Stimulated activated CD8-positive, alpha-beta memory T cell treated with anti-CD3 and anti-CD28 coated beads, Interleukin-7, amount 100 ng/mL, for 1 hour (primary cell): ENCODE data around the gene DENND1A.

ENCODE experiments used
- DNase-seq, 2 donors: peaks; one replicate each; pipeline ENCODE4 v3.0.0-alpha.2; 2020; ENCODE audit warnings: low read depth in 2 of 2

Gene DENND1A

DNA sequence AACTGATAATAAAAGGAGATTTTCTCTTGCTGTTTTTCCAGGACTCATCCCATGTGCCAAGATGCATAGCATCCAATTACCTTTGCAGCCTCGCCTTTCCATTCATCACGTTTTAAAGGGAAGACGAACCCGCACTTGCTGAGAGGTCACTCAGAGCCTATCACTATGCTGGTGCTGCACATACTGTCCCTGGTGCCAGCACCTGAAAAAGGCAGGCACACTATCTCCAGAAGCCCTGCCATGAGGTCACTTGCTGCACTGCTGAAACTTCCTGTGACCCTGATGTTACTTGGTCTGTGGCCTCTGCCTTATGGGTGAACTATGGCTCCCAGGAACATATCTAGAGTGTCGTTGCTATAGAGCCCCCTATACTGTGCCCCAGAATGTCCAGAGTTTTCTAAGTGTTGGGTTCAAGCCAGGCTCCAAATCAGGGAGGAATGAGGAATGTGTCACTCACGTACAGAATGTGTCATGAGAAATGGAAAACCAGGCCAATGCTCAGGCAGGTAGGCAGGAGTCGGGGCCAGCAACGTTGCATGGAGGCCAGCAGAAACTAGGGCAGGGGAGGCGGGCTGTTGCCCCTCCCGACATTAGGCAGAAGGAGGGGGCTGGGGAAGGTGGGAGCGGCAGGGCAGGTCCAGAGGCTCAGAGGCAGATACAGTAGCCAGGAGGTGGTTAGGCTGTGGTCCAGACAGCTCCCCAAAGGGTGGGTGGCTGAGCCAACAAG lies 311.8 kb downstream of the DENND1A start:
- no peak for DNase-seq

DNA sequence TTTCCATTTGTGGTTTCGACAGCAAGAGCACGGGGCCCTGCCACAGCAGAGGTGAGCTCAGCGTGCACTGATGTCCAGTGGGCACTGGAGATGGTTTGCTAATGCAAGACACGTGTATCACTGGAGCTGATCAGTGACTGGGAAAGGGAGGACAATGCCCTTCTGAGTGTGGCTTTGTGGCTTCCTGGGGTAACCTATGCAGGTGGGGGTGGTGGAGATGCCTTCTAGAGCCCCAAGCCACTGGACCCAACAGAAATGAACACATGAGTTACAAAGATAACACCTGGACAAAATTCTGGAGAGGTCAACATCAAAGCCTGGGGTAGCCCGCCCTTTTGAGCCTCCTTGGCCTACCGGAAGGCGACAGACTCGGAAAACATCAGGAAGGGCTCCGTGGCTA lies 312.6 kb downstream of the DENND1A start:
- DNase-seq = no peak

DNA sequence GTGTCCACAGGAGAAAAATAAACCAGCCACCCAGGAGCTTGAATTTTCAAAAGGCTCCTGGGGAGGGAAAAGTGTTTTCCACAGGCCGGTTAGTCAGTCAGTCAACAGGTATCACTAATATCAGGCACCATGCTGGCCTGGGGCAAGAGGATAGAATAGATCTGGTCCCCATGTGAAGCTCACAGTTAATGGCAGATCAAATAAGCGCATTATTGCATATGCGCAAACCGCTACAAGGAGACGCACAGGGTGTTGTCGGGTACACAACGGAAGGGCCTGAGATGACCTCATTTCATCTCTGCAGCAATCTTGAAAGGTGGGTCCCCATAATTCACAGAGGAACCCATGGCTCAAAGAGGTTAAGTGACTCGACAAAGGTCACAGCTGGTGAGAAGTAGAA lies 313.2 kb downstream of the DENND1A start:
- DNase-seq = no peak

DNA sequence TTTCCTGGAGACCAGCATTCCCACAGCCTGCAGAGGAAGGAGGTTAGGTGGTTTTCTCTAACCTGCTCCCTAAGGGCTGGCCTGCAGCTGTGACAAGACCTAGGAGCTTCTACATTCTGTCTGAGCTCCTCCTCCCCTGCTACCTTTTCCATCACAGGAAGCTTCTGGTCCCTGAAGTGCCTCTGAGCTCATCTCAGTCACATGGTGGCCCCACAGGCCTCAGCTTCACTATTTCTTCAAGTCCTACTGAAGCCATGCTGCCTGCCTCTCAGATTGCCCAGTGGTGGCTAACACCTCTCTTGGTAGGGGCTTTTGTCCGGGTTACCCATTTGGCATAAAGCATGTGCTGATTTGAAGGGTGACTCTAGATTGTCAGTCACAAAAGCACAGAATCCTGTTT lies 314.5 kb downstream of the DENND1A start:
- no peak for DNase-seq

DNA sequence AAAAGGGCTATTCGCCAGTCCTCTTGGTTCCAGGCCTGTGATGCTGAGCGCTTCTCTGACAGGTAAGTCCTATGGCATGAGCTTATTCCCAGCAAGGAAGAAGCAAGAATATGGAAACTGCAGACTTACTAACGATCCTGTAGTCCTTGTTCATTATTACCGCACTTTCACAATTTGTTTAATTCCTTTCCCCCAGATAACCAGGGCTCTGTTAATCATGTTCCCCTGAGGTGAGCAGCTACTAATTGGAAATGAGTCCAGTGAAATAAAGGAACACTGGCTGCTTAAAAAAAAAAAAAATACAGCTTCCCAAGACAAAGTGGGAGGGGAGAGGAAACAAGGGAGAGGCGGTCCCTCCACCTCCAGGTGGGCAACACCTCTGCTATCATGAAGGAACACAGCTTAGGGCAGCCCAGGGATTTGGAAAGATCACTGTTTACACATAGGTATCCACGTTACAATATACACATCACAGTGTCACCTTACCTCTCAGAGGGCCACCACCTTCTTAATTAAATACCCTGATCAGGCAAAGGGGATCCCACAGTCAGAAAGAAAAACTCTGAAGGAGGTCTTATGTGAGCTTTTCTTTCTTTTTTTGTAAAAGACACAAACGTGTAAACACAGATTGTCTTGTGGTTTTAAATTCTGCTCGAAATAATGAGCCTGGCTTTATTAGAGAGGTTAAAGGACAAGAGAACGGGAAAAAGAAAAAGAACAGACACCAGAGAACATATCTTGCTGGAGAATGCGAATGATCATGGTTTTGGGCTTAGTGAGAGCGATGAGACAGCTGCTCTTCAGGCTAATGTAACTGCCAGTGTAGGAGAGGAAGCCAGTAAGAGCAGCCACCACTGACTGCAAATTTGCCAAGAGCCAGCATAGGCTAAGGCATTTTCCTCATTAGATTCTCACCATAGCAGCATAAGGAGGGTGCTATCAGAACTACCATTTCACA lies 315.3 kb downstream of the DENND1A start:
- DNase-seq = no peak

DNA sequence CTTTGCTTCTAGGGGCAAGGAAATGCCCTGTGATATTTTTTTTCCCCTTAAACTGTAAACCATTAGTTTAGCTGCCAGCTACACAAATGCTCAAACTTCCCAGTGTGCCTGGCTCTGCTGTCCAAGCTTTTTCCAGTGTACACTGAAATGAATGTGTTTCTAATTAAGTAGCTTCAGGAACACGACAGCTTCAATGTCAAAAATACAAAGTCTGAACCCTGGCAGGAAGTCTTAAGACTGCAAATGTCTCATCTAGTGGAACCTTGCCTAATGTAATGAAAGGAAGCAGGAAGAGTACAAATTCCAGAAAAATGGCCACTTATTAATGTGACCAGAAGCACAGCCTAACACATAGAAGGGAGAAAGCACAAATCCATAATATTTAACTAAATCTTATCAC lies 318.7 kb downstream of the DENND1A start:
- no peak for DNase-seq

DNA sequence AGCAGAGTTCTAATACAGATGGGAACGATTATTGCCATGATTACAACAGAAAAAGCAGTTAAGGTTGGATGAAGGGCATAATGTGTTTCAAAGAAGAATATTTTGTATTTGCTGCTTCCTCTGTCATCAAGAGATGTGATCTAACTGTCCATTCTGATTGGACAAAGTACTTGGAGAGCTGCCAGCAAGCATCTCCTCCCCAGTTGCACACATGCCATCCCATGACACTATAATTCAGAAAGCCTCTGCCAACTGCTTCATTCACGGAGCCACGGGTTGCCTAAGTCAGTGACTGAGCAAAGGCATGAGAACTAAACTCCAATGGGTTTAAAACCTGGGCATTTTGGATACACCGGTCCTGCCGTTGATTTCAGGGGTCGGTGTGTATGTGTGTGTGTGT lies 320.1 kb downstream of the DENND1A start:
- no peak for DNase-seq

DNA sequence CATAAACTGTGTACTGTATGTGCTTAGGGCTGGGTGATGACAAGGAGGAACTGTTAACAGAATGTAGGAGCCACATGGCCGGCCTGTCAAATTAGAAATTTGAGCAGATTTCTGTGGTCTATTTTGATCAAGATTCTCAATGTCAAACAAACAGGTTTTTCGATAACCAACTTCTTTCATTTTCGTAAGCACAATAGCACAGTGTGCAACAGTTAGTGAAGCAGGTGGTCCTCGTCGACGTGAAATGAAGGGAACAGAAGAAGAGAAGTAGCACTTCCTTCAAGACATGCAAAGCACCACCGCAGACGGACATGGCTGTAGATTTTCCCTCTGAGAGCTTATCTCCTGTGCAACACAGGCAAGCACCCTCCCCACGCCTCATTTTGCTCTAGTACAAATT lies 321.8 kb downstream of the DENND1A start:
- DNase-seq = no peak

DNA sequence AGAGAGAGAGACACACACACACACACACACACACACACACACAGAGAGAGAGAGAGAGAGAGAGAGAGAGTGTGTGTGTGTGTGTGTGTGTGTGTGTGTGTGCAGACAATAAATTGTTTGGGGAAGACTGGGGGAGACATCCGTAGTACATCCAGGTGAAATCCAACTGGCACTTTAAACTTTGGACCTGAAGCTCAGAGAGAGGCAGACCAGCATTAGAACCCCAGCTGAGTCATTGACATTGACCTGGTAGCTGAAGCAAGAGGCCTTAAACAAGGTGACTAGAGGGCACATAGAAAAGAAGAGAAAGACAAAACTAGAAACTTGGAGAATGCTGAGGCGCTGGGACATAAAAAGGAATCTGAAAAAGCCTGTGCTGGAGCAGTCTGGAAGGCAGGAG lies 322.4 kb downstream of the DENND1A start:
- DNase-seq = no peak

DNA sequence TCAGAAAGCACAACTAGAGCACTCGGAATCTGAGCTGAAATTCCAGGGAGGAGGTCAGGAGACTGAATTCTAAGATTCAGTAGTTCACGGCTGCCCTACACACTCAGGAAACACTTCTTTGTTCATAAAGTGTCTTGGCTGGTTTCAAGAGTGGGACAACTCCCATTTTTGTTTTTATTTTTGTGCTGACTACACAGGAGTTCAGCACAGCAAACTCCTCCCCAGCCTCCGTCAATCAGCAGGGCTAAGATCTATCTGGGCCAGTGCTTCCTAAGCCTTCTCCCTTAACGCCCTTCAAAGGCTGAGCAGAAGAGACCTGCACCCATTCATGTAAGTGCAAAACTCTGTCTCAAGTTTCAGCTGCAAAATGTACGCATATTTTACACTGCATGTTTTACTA lies 323.8 kb downstream of the DENND1A start:
- DNase-seq = no peak

DNA sequence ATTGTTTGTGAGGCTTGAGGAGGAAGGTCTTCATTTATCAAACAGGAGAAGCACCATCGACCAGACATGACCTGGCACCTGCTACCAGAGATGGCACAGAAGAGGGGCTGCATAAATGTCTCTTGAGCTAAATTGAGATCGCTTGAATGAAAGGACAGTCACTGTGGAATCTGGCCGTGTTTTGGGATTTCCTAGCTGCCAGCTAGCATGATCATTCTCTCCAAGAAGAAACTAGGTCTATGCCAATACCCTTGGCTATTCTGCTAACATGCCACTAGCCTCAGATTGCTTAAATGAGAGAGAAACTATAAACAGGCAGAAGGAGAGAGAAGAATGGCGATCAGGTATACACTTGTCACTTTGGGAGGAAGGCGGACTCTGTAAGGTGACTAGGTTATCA lies 324.6 kb downstream of the DENND1A start:
- no peak for DNase-seq

DNA sequence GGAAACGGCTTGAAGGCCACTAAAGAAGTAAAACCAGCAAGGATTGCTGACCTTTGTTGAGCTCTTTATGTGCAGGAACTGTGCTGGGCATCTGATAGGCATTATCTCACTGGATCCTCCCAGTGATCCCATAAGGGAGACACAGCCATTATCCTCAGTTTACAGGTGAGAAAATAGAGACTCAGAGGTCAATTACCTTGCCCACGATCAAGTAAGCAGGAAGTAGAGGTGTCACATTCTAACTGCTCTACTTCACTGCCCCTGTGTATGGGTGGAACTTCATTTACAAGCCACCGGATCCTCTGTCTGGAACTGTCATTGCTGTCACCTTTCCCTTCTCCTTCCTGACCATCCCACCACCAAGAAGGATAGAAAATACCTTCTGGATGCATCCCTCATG lies 325.1 kb downstream of the DENND1A start:
- DNase-seq = no peak

DNA sequence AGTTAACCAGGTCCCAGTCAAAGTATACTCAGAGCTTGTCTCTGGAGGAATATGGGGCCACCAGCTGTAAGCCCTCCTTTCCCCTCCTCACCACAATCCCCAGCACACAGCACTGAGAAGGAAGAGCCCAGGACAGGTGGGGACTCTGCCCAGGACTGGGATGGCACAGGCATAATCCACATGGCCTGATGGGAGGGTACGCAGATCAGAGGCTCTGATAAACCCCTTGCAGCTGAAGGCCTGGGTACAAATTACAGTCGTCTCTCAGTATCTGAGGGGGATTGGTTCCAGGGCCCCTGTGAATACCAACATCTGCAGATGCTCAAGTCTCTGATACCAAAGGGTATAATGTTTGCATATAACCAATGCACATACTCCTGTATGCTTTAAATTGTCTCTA lies 328.1 kb downstream of the DENND1A start:
- DNase-seq = no peak

DNA sequence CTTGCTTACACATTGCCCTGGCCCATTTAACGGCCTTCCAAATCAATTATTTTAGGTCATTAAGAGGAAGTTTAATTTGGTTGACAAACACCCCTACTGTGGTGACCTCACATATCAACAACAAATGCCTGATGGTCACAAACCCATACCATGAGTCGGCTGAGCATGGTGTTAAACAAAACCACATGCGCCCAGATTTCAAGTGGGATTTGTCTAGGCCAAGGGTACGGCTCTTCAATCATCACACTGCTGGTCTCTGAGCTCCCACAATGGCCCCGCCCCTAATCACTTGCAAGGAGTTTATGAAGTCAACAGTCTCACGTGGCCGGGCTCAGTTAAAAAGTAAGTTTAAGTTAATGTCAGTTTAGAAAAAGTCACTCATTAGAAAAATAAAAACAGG lies 330.1 kb downstream of the DENND1A start:
- no peak for DNase-seq

DNA sequence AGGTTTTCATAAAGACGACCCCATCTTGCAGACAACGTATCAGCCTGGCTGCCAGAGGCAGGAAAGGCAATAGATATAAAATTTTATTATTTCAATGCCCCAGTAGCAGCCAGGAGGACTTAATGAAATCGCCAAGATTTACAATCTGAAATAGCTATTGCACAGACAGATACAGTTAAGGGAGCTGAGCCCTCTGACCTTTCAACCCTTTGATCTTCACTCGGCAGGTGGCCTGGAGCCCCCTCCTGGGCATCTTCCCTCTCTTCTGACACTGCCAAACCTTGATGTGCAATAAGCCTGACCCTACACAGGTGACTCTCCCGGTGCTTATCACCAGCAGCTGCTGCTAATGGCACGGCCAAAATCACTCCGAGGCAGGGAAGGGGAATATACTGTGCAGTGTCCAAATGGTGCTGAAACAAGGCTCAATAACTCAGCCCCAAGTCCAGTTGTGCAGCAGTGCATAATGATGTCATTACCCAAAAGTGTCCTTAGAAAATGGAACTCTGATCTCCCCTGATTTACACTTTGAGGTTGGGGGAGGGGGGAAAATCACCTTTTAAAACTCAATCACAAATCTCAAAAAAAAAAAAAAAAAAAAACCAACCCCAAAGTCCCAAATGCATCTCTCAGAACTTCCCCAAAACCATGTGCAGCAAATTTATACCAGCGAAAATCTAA lies 331.9 kb downstream of the DENND1A start:
- DNase-seq = no peak

DNA sequence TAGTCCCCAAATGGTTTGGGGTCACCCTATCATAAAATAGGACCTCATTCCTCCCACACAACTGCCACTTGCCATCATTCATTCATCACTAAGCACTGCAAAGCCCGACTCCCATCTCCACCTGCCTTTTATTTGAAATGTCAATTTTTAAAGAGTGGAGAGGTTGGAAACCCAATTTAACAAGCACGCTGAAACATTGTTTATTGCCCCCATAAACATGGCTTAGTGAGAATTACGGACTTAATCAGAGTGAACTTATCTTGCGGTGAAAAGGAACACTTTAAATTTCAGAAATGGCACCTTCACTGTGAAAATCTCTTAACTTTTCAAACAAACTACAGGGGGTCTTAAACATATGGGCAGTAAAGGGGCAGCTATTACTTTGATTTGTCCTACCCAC lies 332.9 kb downstream of the DENND1A start:
- DNase-seq = no peak

DNA sequence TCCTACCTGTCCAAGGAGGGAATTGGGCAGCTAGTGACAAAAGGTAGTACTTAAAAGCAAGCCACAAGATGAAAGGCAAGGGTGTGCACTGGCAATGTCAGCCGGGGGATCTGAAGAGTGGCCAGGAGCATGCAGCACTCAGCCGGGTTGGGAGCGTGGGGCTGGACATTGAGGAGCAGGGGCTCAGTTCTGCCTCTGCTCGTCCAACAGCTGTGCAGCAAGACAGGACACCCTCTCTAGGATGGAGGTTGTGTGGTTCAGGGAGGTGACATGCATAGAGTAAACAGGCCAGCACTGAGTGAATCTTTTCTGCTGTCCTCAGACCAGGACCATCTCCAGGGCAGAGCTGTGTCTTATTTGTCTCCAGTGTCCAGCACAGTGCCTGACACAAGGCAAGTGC lies 338.6 kb downstream of the DENND1A start:
- DNase-seq = no peak

DNA sequence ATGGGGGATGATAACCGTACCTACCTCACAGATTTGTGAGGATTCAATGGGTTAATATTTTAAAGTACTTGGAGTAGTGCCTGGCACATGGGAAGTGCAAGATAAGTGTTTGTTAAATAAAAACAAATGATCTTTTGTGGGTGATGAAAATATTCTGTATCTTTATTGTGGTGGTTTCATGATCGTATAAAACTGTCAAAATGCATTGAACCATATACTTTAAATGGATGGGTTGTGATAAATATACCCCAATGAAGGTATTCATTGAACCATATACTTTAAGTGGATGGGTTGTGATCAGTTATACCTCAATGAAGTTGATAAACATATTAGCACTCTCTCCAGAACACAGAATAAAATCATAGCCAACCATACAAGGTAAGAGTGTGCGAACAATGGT lies 339.4 kb downstream of the DENND1A start:
- DNase-seq = no peak

DNA sequence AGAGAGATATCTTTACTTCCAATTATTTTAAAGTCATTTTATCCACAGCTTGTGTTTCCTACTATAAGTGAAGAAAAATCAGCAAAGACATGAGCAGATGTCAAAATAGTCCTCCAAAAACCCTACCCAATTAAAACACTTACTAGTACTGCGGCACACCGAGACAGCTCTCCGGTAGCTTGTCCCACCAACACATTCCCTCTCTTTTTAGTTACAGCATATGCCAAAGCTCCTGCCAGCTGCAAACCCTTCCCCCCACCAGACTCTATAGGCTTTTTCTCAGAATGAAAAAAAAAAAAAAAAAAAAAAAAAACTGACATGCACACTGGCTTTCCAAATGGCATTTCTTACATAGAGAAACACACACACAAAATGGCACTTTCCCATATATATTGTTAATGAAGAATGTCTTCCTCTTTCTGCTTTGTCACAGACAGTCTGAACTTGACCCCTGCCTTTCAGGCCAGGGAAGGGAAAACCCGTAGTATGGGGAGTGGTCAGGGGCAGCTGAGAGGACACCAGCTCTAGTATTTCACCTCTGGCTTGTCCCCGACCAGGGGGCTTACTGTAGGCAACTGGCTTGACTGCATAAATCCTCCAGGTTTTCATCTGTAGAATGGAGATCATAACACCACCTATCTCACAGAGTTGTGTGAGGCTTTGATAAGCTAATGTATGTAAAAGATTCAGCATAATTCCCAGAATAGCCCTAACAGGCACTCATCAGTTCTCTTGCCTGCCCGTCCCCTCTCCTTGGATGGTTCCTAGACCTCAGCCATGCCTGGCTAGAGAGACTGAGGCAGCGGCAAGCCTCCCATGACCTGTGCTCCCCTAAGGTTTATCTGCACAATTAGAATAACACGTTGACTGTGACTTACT lies 340.3 kb downstream of the DENND1A start:
- no peak for DNase-seq

DNA sequence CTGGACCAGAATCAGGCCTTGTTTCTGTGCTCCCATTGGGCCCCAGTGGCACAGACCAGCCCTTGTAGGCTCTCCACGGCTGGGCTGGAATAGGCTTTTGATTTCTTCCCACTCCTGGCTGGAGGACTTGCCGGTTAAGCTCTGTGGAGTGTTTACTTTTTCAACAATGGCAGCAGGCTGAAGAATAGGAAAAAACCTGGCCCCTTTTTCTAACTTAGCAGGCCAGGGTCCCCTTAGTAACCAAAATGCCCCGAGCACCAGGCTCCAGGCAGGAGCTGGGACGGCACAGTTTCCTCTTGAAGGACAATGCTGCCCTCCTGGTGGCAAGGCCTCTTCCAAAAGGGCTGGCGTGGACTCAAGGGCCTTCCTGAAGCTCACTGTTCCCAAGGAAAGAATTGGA lies 343.7 kb downstream of the DENND1A start:
- no peak for DNase-seq
